KBM-7 (cell line): Measurements from ENCODE around the gene HACD4.
A peak's percentile ranks its signal among the peaks of the same experiment; 100 is the strongest.

ENCODE experiments used
- DNase-seq: peaks from one replicate; pipeline ENCODE4 v3.0.0-alpha.2; 2015
- in situ Hi-C: fragments of 300-500 bp; cut with MboI; formaldehyde crosslinking; loops from 2 replicates; pipeline ENCODE4 v1.14.3; 2020; ENCODE audit warnings: low sequenced_read_pairs, low pct_unique_long_range_greater_than_20kb, mixed read lengths

The HACD4 gene

GRCh38 chr9:21027295-21027694 lies 4.1 kb downstream of the HACD4 start:
- in situ Hi-C loops, result loop anchor here (25.0 kb wide), 1 partner anchor 90 kb away; no protein-coding TSS in a partner anchor
- no peak for DNase-seq

- in situ Hi-C loops, result no loop called here
- peak; percentile 60 for DNase-seq
Observed at GRCh38 chr9:21023861-21024260, 7.6 kb downstream of the HACD4 start.

- in situ Hi-C loops, result no loop called here
- DNase-seq, result no peak
Observed at GRCh38 chr9:21018177-21018576, 13.3 kb downstream of the HACD4 start.

DNA sequence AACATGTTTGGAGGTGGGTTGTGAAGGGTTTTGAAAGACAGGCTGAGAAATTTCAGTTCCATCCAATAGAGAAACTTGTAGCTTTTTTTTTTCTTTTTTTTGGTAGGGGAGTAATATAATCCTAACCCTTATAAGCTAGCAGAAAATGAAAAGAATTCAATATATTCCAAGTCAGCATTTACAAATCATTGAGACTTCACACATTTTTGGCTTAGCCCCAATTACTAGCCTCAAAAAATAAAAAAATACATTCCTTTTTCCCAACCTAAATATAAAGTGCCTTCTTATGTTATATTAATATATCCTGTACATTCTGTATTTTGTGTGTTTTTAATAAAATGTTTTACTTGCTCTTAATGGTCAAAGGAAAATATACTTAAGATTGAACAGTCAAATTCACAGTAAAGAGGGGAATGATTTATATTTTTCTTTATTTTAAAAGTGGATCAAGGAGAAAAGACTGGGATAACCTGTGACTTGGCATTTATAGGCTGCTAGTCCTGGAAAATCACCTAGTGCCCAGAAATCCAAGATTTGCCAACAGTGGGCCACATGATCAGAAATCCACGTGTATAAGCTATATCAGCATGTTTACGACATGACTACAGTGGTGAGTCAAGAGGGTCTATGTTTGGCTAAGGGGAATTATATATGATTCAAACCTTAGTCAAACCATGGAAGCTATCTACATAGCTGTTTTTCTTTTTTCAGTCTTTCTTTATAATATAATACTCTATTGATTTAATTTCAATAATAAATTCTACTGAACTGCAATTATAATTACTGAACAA lies 14.5 kb downstream of the HACD4 start:
- no peak for DNase-seq
- in situ Hi-C loops, result no loop called here

DNA sequence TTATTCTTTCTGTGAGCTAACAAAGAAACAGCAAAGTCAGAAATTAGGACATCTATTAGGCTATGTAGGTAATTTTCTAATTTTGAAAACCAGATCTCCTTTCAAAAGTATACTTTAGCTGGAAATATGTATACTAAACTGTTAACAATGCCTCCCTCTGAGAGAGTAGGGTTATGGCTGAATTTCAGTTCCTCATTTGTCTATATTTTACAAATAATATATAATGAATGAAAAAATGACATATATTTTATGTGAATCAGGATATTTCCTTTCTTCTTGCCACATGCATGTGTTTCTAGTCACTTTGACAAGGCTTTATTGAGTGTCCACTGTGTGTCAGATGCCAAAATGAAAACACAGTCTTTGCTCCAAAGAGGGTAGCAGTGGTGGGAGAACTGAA lies 15.4 kb downstream of the HACD4 start:
- DNase-seq, result no peak
- in situ Hi-C loops, result no loop called here

- no peak for DNase-seq
- in situ Hi-C loops, result no loop called here
Observed at GRCh38 chr9:21015129-21015815, 16.2 kb downstream of the HACD4 start.

- in situ Hi-C loops, result no loop called here
- no peak for DNase-seq
Observed at GRCh38 chr9:21002040-21002439, 29.4 kb downstream of the HACD4 start.

DNA sequence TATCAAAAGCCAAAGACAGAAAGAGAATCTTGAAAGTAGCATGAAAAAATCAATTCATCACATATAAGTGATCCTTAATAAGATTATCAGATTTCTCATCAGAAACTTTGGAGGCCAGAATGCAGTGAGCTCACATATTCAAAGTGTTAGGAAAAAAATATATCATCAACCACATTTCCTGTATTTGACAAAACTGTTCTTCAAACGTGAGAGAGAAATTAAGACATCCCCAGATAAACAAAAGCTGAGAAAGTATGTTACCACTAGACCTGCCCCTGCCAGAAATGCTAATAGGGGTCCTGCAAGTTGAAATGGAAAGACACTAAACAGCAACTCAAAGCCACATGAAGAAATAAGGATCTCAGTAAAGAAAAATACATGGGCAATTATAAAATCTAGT lies 29.9 kb downstream of the HACD4 start:
- in situ Hi-C loops, result no loop called here
- no peak for DNase-seq

- DNase-seq, result peak; percentile 48
- in situ Hi-C loops, result no loop called here
Observed at GRCh38 chr9:20997503-20998076, 33.9 kb downstream of the HACD4 start.

DNA sequence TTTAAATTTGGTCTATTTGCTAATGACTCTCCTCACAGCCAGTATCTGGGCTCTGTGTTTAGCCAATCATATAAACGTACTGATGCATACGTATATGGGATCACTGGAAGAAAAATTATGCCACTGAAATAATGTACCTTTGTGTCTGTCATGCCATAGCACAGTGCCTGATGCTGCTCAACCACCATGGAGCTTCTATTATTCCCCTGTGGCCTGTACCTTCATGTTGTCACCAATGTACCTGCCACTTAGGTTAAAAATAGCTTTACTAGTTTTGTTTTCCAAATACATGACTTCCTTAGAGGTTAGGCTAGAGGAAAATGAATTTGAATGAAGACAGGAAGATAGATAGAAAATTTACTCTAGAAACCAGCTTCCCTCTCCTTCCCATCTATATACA lies 34.6 kb downstream of the HACD4 start:
- in situ Hi-C loops, result no loop called here

GRCh38 chr9:20995616-20996015 lies 35.8 kb downstream of the HACD4 start:
- no peak for DNase-seq
- in situ Hi-C loops, result no loop called here

More for the DNA sequence above, 34.6 kb downstream of the HACD4 start:
- no peak for DNase-seq

- no peak for DNase-seq
- in situ Hi-C loops, result no loop called here
Observed at GRCh38 chr9:20994486-20994885, 37.0 kb downstream of the HACD4 start.

- DNase-seq, result peak; percentile 86
- in situ Hi-C loops, result no loop called here
Observed at GRCh38 chr9:20990867-20991266, 40.6 kb downstream of the HACD4 start.

DNA sequence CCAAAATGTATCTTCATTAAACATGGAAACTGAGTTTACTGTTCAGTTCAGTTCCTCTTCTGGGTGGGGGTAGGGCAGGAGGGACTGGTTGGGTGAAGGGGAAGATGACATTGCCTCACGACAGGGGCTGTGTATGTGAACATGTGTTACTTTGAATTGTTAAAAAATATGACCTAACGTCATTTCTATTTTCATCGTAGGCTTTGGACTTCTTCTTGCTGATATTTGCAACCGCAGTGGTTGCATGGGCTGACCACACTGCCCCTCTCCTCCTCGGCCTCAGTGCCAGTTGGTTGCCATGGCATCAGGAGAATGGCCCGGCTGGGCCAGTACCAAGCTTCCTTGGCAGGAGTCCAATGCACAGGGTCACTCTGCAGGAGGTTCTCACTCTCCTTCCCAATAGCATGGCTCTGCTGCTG lies 41.5 kb downstream of the HACD4 start:
- peak; percentile 38 for DNase-seq
- in situ Hi-C loops, result no loop called here

GRCh38 chr9:20988671-20989315 lies 42.6 kb downstream of the HACD4 start:
- no peak for DNase-seq
- in situ Hi-C loops, result no loop called here

GRCh38 chr9:20988061-20988460 lies 43.4 kb downstream of the HACD4 start:
- DNase-seq, result no peak
- in situ Hi-C loops, result no loop called here

DNA sequence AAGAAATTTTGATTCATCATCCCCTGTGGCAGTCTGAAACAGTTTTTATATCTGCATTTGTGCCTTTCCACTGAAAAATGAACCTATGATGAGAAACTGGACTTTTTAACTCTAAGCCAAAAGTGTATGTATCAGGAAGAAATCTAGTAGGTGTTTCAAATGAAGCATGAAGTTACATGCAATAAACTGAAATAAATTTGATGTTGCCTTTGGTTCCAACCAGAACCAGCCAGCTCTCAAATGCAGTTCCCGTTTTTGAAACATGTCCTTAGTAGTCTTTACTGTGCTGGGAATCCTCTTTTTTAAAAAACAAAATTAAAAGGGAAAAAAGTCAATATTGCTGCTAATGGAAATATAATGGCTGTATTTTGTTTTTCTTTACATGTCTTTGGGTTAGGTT lies 43.9 kb downstream of the HACD4 start:
- in situ Hi-C loops, result no loop called here
- peak; percentile 32 for DNase-seq

GRCh38 chr9:20985851-20986600 lies 45.4 kb downstream of the HACD4 start:
- in situ Hi-C loops, result no loop called here
- no peak for DNase-seq

DNA sequence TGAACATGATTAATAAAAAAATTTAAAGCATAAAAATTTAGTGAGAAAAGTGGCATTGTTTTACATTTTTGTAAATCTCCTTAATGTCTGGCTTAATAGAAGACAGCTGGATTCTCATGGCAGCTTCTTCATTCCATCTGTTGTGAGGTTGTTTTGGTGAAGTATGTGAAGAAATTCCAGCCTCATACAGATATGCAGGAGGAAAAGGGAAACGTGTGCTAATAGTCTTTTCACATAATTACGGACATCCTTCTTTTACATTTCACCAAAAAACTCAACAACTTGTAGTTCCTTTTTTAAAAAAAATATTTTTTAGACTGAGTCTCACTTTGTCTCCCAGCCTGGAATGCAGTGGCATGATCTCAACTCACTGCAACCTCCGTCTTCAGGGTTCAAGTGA lies 46.9 kb downstream of the HACD4 start:
- DNase-seq, result no peak
- in situ Hi-C loops, result no loop called here
